Breast epithelium (tissue), 3 donors: Measurements from ENCODE around the gene SRGAP1.

Experiments used
- POLR2A ChIP-seq: fragments of 450-650 bp; IDR thresholded peaks from one replicate; pipeline ENCODE4 v1.6.1; 2016; ENCODE audit warnings: antibody characterized with exemption, mild to moderate bottlenecking, moderate library complexity
- TF ChIP-seq, protein P1 (sequence below), 3 donors: fragments of 450-650 bp; IDR thresholded peaks; one replicate each; pipeline ENCODE4 v1.5.1; 2016 to 2017; ENCODE audit warnings: antibody characterized with exemption in 3 of 3, mild to moderate bottlenecking in 3 of 3, moderate library complexity in 3 of 3

DNA sequence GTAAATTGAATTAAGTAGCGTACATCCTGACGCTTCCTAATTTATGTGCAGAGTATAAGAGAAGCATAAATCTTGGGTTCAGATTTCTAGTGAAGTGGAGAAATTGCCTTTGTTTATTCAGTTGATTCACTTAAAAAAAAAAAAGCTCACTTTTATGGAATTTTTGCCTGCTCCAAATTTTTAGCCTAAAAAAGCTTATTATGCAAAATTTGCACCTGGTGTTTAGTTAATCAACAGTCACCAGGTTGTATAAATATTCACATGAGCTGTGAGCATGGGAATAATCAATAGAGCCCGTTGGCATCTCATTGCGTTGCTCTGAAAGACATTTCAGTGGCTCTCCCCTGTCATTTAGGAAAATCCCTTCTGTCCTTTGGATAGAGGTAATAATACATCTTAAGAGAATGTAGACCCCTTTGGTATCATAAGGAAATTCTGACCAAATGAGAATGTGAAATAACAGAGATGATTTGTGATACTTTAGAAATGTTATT, 132.4 kb downstream of the SRGAP1 start:
- TF ChIP-seq, protein P1, sequence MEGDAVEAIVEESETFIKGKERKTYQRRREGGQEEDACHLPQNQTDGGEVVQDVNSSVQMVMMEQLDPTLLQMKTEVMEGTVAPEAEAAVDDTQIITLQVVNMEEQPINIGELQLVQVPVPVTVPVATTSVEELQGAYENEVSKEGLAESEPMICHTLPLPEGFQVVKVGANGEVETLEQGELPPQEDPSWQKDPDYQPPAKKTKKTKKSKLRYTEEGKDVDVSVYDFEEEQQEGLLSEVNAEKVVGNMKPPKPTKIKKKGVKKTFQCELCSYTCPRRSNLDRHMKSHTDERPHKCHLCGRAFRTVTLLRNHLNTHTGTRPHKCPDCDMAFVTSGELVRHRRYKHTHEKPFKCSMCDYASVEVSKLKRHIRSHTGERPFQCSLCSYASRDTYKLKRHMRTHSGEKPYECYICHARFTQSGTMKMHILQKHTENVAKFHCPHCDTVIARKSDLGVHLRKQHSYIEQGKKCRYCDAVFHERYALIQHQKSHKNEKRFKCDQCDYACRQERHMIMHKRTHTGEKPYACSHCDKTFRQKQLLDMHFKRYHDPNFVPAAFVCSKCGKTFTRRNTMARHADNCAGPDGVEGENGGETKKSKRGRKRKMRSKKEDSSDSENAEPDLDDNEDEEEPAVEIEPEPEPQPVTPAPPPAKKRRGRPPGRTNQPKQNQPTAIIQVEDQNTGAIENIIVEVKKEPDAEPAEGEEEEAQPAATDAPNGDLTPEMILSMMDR (IDR thresholded peaks at IDR 0.05): no peak
- no peak for TF ChIP-seq POLR2A
